IMR-90 (cell line): Measurements from ENCODE around the gene ATP8B4. TPM values are rescaled to one million over a fixed set of nuclear protein-coding genes. Genes with fewer than 3 reads are reported as not detected.

ENCODE experiments used
- ATAC-seq: fragments of 200-7000 bp; cut with Tn5 transposase; 2 replicates; pipeline ENCODE4 v1.9.1; 2020; ENCODE audit warnings: low read depth, mild to moderate bottlenecking, moderate library complexity
- BruUV-seq: library from RNA; stranded (reverse); fragments of 400-500 nt; replicated peaks from 2 replicates; lab custom pipeline; 2021; lab: Mats Ljungman, UMichigan
- CTCF ChIA-PET: fragments of 300-600 bp; formaldehyde crosslinking; extraction: SDS; loops from one replicate; lab custom pipeline; 2021; ENCODE audit warnings: antibody characterized with exemption; lab: Yijun Ruan, JAX
- POLR2A ChIA-PET: fragments of 300-600 bp; sonication (Branson Sonifier 250); formaldehyde crosslinking; loops from one replicate; lab custom pipeline; 2022; ENCODE audit warnings: antibody characterized with exemption; ENCODE audit not compliant: unreplicated experiment; lab: Charles Lee
- DNase-seq: peaks from one replicate; pipeline ENCODE4 v3.0.0; 2013
- H2AFZ ChIP-seq: replicated peaks from 2 replicates; pipeline ENCODE3; 2013; ENCODE audit warnings: low read length, mild to moderate bottlenecking; ENCODE audit not compliant: poor library complexity
- H2AK5ac ChIP-seq: 2 replicates; pipeline ENCODE4 v1.6.1; 2013; ENCODE audit warnings: low read depth, low read length, inconsistent platforms
- H2AK9ac ChIP-seq: replicated peaks from 2 replicates; pipeline ENCODE3; 2013; ENCODE audit warnings: mild to moderate bottlenecking, low read depth, low read length, moderate library complexity; ENCODE audit not compliant: poor library complexity
- H2BK120ac ChIP-seq: 2 replicates; pipeline ENCODE4 v1.6.1; 2013; ENCODE audit warnings: low read depth, low read length, inconsistent platforms
- H2BK15ac ChIP-seq: 3 replicates; pipeline ENCODE4 v1.6.1; 2013; ENCODE audit warnings: low read depth, low read length, inconsistent platforms
- H2BK20ac ChIP-seq: 2 replicates; pipeline ENCODE4 v1.6.1; 2013; ENCODE audit warnings: low read depth, mild to moderate bottlenecking, inconsistent platforms, low read length, moderate library complexity
- H2BK5ac ChIP-seq: 2 replicates; pipeline ENCODE4 v1.6.1; 2013; ENCODE audit warnings: mild to moderate bottlenecking, low read depth, low read length, inconsistent platforms; ENCODE audit not compliant: poor library complexity, severe bottlenecking
- H3K14ac ChIP-seq: replicated peaks from 2 replicates; pipeline ENCODE4 v1.6.1; 2013; ENCODE audit warnings: low read depth, low read length, inconsistent platforms
- H3K18ac ChIP-seq: 2 replicates; pipeline ENCODE4 v1.6.1; 2013; ENCODE audit warnings: low read depth, low read length, control low read depth
- H3K23ac ChIP-seq: 2 replicates; pipeline ENCODE4 v1.6.1; 2013; ENCODE audit warnings: low read depth, low read length, inconsistent platforms
- H3K27ac ChIP-seq: 2 replicates; pipeline ENCODE4 v1.5.1; 2013; ENCODE audit warnings: mild to moderate bottlenecking, control low read depth, low read length; ENCODE audit not compliant: insufficient read depth
- H3K27me3 ChIP-seq: 2 replicates; pipeline ENCODE4 v1.6.1; 2013; ENCODE audit warnings: low read length; ENCODE audit not compliant: control insufficient read depth, insufficient read depth
- H3K36me3 ChIP-seq: 2 replicates; pipeline ENCODE4 v1.6.1; 2013; ENCODE audit warnings: low read length, mixed read lengths; ENCODE audit not compliant: control insufficient read depth, insufficient read depth
- H3K4ac ChIP-seq: 2 replicates; pipeline ENCODE4 v1.6.1; 2013; ENCODE audit warnings: low read depth, low read length, inconsistent platforms
- H3K4me1 ChIP-seq: 2 replicates; pipeline ENCODE4 v1.6.1; 2013; ENCODE audit warnings: low read length, mixed read lengths; ENCODE audit not compliant: control insufficient read depth, insufficient read depth
- H3K4me2 ChIP-seq: 2 replicates; pipeline ENCODE4 v1.6.1; 2013; ENCODE audit warnings: low read depth, mild to moderate bottlenecking, control low read depth, low read length, moderate library complexity
- H3K4me3 ChIP-seq: 2 replicates; pipeline ENCODE4 v1.5.1; 2013; ENCODE audit warnings: low read depth, mild to moderate bottlenecking, control low read depth, low read length, moderate library complexity; ENCODE audit not compliant: insufficient read depth
- H3K56ac ChIP-seq: 2 replicates; pipeline ENCODE4 v1.6.1; 2013; ENCODE audit warnings: low read length, inconsistent platforms; ENCODE audit not compliant: insufficient read depth; ENCODE audit errors: extremely low read depth
- H3K79me1 ChIP-seq, 2 experiments: 2 replicates each; pipeline ENCODE4 v1.6.1; 2013; ENCODE audit warnings: low read length in 2 of 2, inconsistent platforms in 1 of 2, low read depth in 1 of 2
- H3K9ac ChIP-seq: 2 replicates; pipeline ENCODE4 v1.6.1; 2013; ENCODE audit warnings: low read depth, low read length, control low read depth
- H3K9me1 ChIP-seq: 2 replicates; pipeline ENCODE4 v1.6.1; 2013; ENCODE audit warnings: low read length, inconsistent platforms; ENCODE audit not compliant: insufficient read depth
- H3K9me3 ChIP-seq: 2 replicates; pipeline ENCODE4 v1.6.1; 2013; ENCODE audit warnings: low read length; ENCODE audit not compliant: control insufficient read depth, insufficient read depth
- H4K20me1 ChIP-seq: 2 replicates; pipeline ENCODE4 v1.6.1; 2013; ENCODE audit warnings: low read length, inconsistent platforms; ENCODE audit not compliant: insufficient read depth
- H4K5ac ChIP-seq: 2 replicates; pipeline ENCODE4 v1.6.1; 2013; ENCODE audit warnings: mild to moderate bottlenecking, low read depth, low read length, control low read depth
- H4K8ac ChIP-seq, 2 experiments: 2 replicates each; pipeline ENCODE4 v1.6.1; 2013; ENCODE audit warnings: low read depth in 2 of 2, low read length in 2 of 2, control low read depth in 1 of 2, inconsistent platforms in 1 of 2
- H4K91ac ChIP-seq: 2 replicates; pipeline ENCODE4 v1.6.1; 2013; ENCODE audit warnings: low read depth, low read length, inconsistent platforms; ENCODE audit not compliant: insufficient read depth
- BHLHE40 ChIP-seq: fragments of 150-350 bp; IDR thresholded peaks from 2 replicates; pipeline ENCODE4 v1.6.1; 2016; ENCODE audit warnings: mild to moderate bottlenecking, low read depth, low read length
- CEBPB ChIP-seq: IDR thresholded peaks from 2 replicates; pipeline ENCODE4 v1.6.1; 2012; ENCODE audit warnings: low read depth, low read length, improper control_type of control experiment
- CHD1 ChIP-seq: IDR thresholded peaks from 2 replicates; pipeline ENCODE4 v1.6.1; 2012; ENCODE audit warnings: low read depth, low read length, improper control_type of control experiment
- CTCF ChIP-seq: conservative IDR thresholded peaks from 2 replicates; pipeline ENCODE4 v1.5.1; 2012; ENCODE audit warnings: mild to moderate bottlenecking, low read depth, low read length, improper control_type of control experiment
- ELK1 ChIP-seq: fragments of 150-350 bp; IDR thresholded peaks from 2 replicates; pipeline ENCODE4 v1.6.1; 2016; ENCODE audit warnings: low read depth, mild to moderate bottlenecking, low read length, moderate library complexity, borderline replicate concordance
- FOS ChIP-seq: fragments of 150-350 bp; IDR thresholded peaks from 2 replicates; pipeline ENCODE4 v1.6.1; 2016; ENCODE audit warnings: low read depth, low read length
- MAFK ChIP-seq: IDR thresholded peaks from 2 replicates; pipeline ENCODE4 v1.6.1; 2012; ENCODE audit warnings: low read depth, low read length, improper control_type of control experiment
- MAZ ChIP-seq: IDR thresholded peaks from 2 replicates; pipeline ENCODE4 v1.6.1; 2012; ENCODE audit warnings: low read depth, mild to moderate bottlenecking, low read length, improper control_type of control experiment, moderate library complexity, borderline replicate concordance
- MXI1 ChIP-seq: IDR thresholded peaks from 2 replicates; pipeline ENCODE4 v1.6.1; 2012; ENCODE audit warnings: low read depth, mild to moderate bottlenecking, low read length, moderate library complexity, borderline replicate concordance
- NFE2L2 ChIP-seq: fragments of 150-350 bp; IDR thresholded peaks from 2 replicates; pipeline ENCODE4 v1.6.1; 2016; ENCODE audit warnings: low read depth, mild to moderate bottlenecking, low read length
- POLR2A ChIP-seq: IDR thresholded peaks from 2 replicates; pipeline ENCODE4 v1.6.1; 2012; ENCODE audit warnings: mild to moderate bottlenecking, low read depth, low read length
- RAD21 ChIP-seq: IDR thresholded peaks from 2 replicates; pipeline ENCODE4 v1.6.1; 2012; ENCODE audit warnings: low read length, improper control_type of control experiment
- RCOR1 ChIP-seq: IDR thresholded peaks from 2 replicates; pipeline ENCODE4 v1.6.1; 2012; ENCODE audit warnings: mild to moderate bottlenecking, low read length, improper control_type of control experiment; ENCODE audit not compliant: insufficient replicate concordance
- RFX5 ChIP-seq: IDR thresholded peaks from 2 replicates; pipeline ENCODE4 v1.8.0; 2012; ENCODE audit warnings: low read depth, mild to moderate bottlenecking, low read length, moderate library complexity
- SMC3 ChIP-seq: fragments of 150-350 bp; IDR thresholded peaks from 2 replicates; pipeline ENCODE4 v1.6.1; 2016; ENCODE audit warnings: low read depth, mild to moderate bottlenecking, antibody characterized with exemption, low read length, moderate library complexity
- USF2 ChIP-seq: fragments of 150-350 bp; IDR thresholded peaks from 2 replicates; pipeline ENCODE4 v1.6.1; 2017; ENCODE audit warnings: mild to moderate bottlenecking, antibody characterized with exemption, low read length, low read depth
- dilution Hi-C: fragments of 300-500 bp; cut with HindIII; formaldehyde crosslinking; loops from one replicate; pipeline ENCODE4 v1.14.3; 2018; ENCODE audit warnings: low sequenced_read_pairs; ENCODE audit not compliant: unreplicated experiment
- in situ Hi-C: fragments of 300-500 bp; cut with MboI; formaldehyde crosslinking; loops from 3 replicates; pipeline ENCODE4 v1.14.3; 2019; ENCODE audit warnings: low sequenced_read_pairs, inconsistent platforms, mixed read lengths
- intact Hi-C: fragments of 100-400 bp; cut with micrococcal nuclease; formaldehyde crosslinking; loops from 2 replicates; pipeline ENCODE4 v1.10.0; 2022
- polyA plus RNA-seq, 3 experiments: library from polyadenylated mRNA; depleted of rRNA; stranded (reverse); fragments of >200 nt; gene quantifications; 2 replicates each; pipeline ENCODE4 v1.2.3, GENCODE V29; 2012; ENCODE audit warnings: low replicate concordance in 1 of 3
- total RNA-seq: library from RNA; depleted of rRNA; stranded (reverse); fragments of >200 nt; gene quantifications from 2 replicates; pipeline ENCODE4 v1.2.3, GENCODE V29; 2012

The ATP8B4 gene
- total and polyA plus RNA-seq, 2 of the 4 experiments (the other 2 are of a cell fraction) = 0.12 to 0.54 TPM

GRCh38 chr15:50128266-50128665 lies 9.2 kb upstream of the ATP8B4 start:
- in situ Hi-C loops = loop anchor here (25.0 kb wide), 1 partner anchor 1416 kb away; no protein-coding TSS in a partner anchor
- Histone ChIP-seq H4K20me1 (no peaks in the 10 kb centered on the region), H3K4ac (peak overlapping the region; percentile 67), H3K18ac (peak overlapping the region; percentile 26; the same call in 1 of the 2 replicates), H3K4me1 (peaks cover 10% of the 10 kb centered on the region; the same call in 1 of the 2 replicates), H3K27me3 (no peaks in the 10 kb centered on the region), H2AK9ac (no peak overlapping the region), H3K56ac (no peak overlapping the region), H3K9me3 (peaks cover 5% of the 10 kb centered on the region), H3K4me2 (no peak overlapping the region), H2AK5ac (peak overlapping the region; percentile 48), H3K79me1 (no peaks in the 10 kb centered on the region), H3K9me1 (peaks cover 5% of the 10 kb centered on the region; the same call in 1 of the 2 replicates), H3K23ac (no peak overlapping the region), H3K4me3 (no peak overlapping the region), H3K27ac (no peak overlapping the region), H4K91ac (peak overlapping the region; percentile 39), H3K9ac (no peak overlapping the region), H2BK120ac (peak overlapping the region; percentile 65), H2BK20ac (peak overlapping the region; percentile 47; the same call in 1 of the 2 replicates), H3K14ac (0 out of 2 replicates have a peak overlapping the region, but pooled peaks have one; percentile 56), H4K5ac (peak overlapping the region; percentile 49), H3K36me3 (no peaks in the 10 kb centered on the region), H4K8ac (peak overlapping the region in 1 of 2 experiments; percentile 65; a peak in 2 of 4 replicates), H2BK15ac (0 out of 3 replicates have a peak overlapping the region, but pooled peaks have one; percentile 21), H2AFZ (no peak overlapping the region), H2BK5ac (no peak overlapping the region)
- ATAC-seq (no peak), DNase-seq (no peak)
- no peak for TF ChIP-seq POLR2A
- TF ChIP-seq USF2 = no peak
- TF ChIP-seq SMC3 = no peak
- TF ChIP-seq CHD1 = no peak
- TF ChIP-seq MXI1 = no peak
- no peak for TF ChIP-seq RFX5
- no peak for TF ChIP-seq FOS
- TF ChIP-seq MAZ = no peak
- TF ChIP-seq RAD21 = no peak
- no peak for TF ChIP-seq ELK1
- TF ChIP-seq BHLHE40 = no peak
- TF ChIP-seq CEBPB = no peak
- no peak for TF ChIP-seq MAFK
- no peak for TF ChIP-seq CTCF
- TF ChIP-seq RCOR1 = no peak
- no peak for TF ChIP-seq NFE2L2
- ChIA-PET CTCF (interaction anchor here (0.6 kb wide), 1 partner anchor 955 kb away, joined by 3 read pairs; no protein-coding TSS in a partner anchor), POLR2A (no interaction called here)
- intact Hi-C loops = no loop called here
- BruUV-seq = no TSS peak
- dilution Hi-C loops = no loop called here
